GM19468 (cell line): ENCODE results near the gene PDHX.
"Not testable (repeated sequence)": the region's sequence is repeated elsewhere in the genome, so short reads cannot be mapped to it uniquely, and the experiment has no call there.

Experiments used
- ATAC-seq: cut with Tn5 transposase; IDR thresholded peaks from one replicate; pipeline ENCODE4 v1.9.1; 2021; ENCODE audit warnings: mild to moderate bottlenecking, moderate library complexity, moderate number of reproducible peaks; ENCODE audit not compliant: unreplicated experiment; ENCODE audit errors: extremely low read depth

PDHX gene

GRCh38 chr11:34909955-34910354 lies 6.5 kb upstream of the PDHX start:
- no peak for ATAC-seq

- peak; percentile 30 for ATAC-seq
Measured at GRCh38 chr11:34910817-34911216, 5.6 kb upstream of the PDHX start.

- no peak for ATAC-seq
Measured at GRCh38 chr11:34911676-34912075, 4.7 kb upstream of the PDHX start.

GRCh38 chr11:34913556-34913955 lies 2.9 kb upstream of the PDHX start:
- ATAC-seq = not testable (repeated sequence)

- ATAC-seq = no peak
Measured at GRCh38 chr11:34915136-34916014, 1.0 kb upstream of the PDHX start.

- no peak for ATAC-seq
Measured at GRCh38 chr11:34916843-34917770, 689 bp downstream of the PDHX start.

GRCh38 chr11:34921156-34921555 lies 4.7 kb downstream of the PDHX start:
- no peak for ATAC-seq

- no peak for ATAC-seq
Measured at GRCh38 chr11:34924714-34925113, 8.3 kb downstream of the PDHX start.

- ATAC-seq = no peak
Measured at GRCh38 chr11:34926101-34926830, 9.8 kb downstream of the PDHX start.

- ATAC-seq = no peak
Measured at GRCh38 chr11:34926831-34927132, 10.4 kb downstream of the PDHX start.

GRCh38 chr11:34928268-34928959 lies 12.0 kb downstream of the PDHX start:
- ATAC-seq = no peak

- ATAC-seq = no peak
Measured at GRCh38 chr11:34928960-34929680, 12.7 kb downstream of the PDHX start.

- no peak for ATAC-seq
Measured at GRCh38 chr11:34929794-34930763, 13.7 kb downstream of the PDHX start.

- no peak for ATAC-seq
Measured at GRCh38 chr11:34936945-34937629, 20.7 kb downstream of the PDHX start.

GRCh38 chr11:34938611-34939010 lies 22.2 kb downstream of the PDHX start:
- ATAC-seq = no peak

GRCh38 chr11:34940026-34940677 lies 23.7 kb downstream of the PDHX start:
- no peak for ATAC-seq

GRCh38 chr11:34941688-34942087 lies 25.3 kb downstream of the PDHX start:
- ATAC-seq = no peak
